ENCODE results near the gene SELL.

SELL gene

GRCh38 chr1:169731446-169731845 is 20.0 kb upstream of the SELL start (continued):
- no peak for TF ChIP-seq ZNF26 (tag by site-specific recombination; IDR thresholded peaks at IDR 0.05)
- TF ChIP-seq YY1 (tag by site-specific recombination; IDR thresholded peaks at IDR 0.05): no peak
- no peak for TF ChIP-seq HIC1 (tag by site-specific recombination; IDR thresholded peaks at IDR 0.05)
- no peak for TF ChIP-seq ZNF121 (tag by site-specific recombination; IDR thresholded peaks at IDR 0.05)
- no peak for TF ChIP-seq ZNF488 (tag by site-specific recombination; IDR thresholded peaks at IDR 0.05)
- no peak for TF ChIP-seq MYNN (tag by site-specific recombination; IDR thresholded peaks at IDR 0.05; ENCODE audit: borderline replicate concordance)
- 0 out of 2 replicates have a peak, but pooled peaks have one; percentile 35 for TF ChIP-seq SP7 (tag by site-specific recombination; IDR thresholded peaks at IDR 0.05)
- TF ChIP-seq ZXDB (tag by site-specific recombination; IDR thresholded peaks at IDR 0.05): no peak
- TF ChIP-seq ZNF169 (tag by site-specific recombination; IDR thresholded peaks at IDR 0.05): no peak

- H3K9me3 ChIP-seq (ENCODE audit: control insufficient read depth, insufficient read depth, low read depth, low read length): no peaks in the 10 kb centered on the region
- TF ChIP-seq ZNF501 (tag by site-specific recombination; IDR thresholded peaks at IDR 0.05): no peak
- TF ChIP-seq ZNF785 (tag by site-specific recombination; IDR thresholded peaks at IDR 0.05): no peak
- no peak for TF ChIP-seq ZNF362 (tag by site-specific recombination; IDR thresholded peaks at IDR 0.05)
- no peak for TF ChIP-seq ZNF548 (tag by site-specific recombination; IDR thresholded peaks at IDR 0.05)
- no peak for TF ChIP-seq IKZF3 (tag by site-specific recombination; IDR thresholded peaks at IDR 0.05)
- TF ChIP-seq ZNF394 (tag by site-specific recombination; IDR thresholded peaks at IDR 0.05; ENCODE audit: borderline replicate concordance): no peak
- no peak for TF ChIP-seq PRDM4 (tag by site-specific recombination; IDR thresholded peaks at IDR 0.05)
- no peak for TF ChIP-seq PRDM6 (tag by site-specific recombination; IDR thresholded peaks at IDR 0.05)
- TF ChIP-seq ZNF121 (tag by site-specific recombination; IDR thresholded peaks at IDR 0.05): no peak
- TF ChIP-seq ZNF707 (tag by site-specific recombination; IDR thresholded peaks at IDR 0.05): no peak
- no peak for TF ChIP-seq FEZF1 (tag by site-specific recombination; IDR thresholded peaks at IDR 0.05)
- TF ChIP-seq ZNF366 (tag by site-specific recombination; conservative IDR thresholded peaks at IDR 0.05): no peak
- H3K27ac ChIP-seq (ENCODE audit: extremely low read depth, low read depth, low read length): no peak overlapping the region
- POLR2A ChIA-PET: no interaction called here
- H3K4me3 ChIP-seq (ENCODE audit: low read depth, low read length): no peak overlapping the region
- no peaks in the 10 kb centered on the region for H3K4me1 ChIP-seq (ENCODE audit: control insufficient read depth, insufficient read depth, low read length)
- CTCF ChIA-PET: interaction anchor here (0.7 kb wide), 1 partner anchor 18 kb away, joined by 3 read pairs; no protein-coding TSS in a partner anchor
- no peaks in the 10 kb centered on the region for H3K36me3 ChIP-seq (ENCODE audit: control insufficient read depth in 2 of 2, insufficient read depth in 1 of 2, low read length in 2 of 2)
These were observed 18.6 kb upstream of the SELL start for GRCh38 chr1:169729991-169730390.
